Endothelial cell of umbilical vein (primary cell): ENCODE data around the gene CDCP2. TPM values are rescaled to one million over a fixed set of nuclear protein-coding genes. Genes with fewer than 3 reads are reported as not detected.
A peak's percentile ranks its signal among the peaks of the same experiment; 100 is the strongest.

ENCODE experiments used
- BruUV-seq: library from RNA; stranded (reverse); fragments of 400-500 nt; replicated peaks from 2 replicates; lab custom pipeline; 2021; lab: Mats Ljungman, UMichigan
- CTCF ChIA-PET: fragments of 300-600, 350-600 bp; sonication (Branson Sonifier 250); formaldehyde crosslinking; loops from one replicate; lab custom pipeline; 2021; ENCODE audit warnings: antibody characterized with exemption, inconsistent platforms; lab: Charles Lee
- POLR2A ChIA-PET: fragments of 300-600, 350-600 bp; sonication (Branson Sonifier 250); formaldehyde crosslinking; loops from one replicate; lab custom pipeline; 2021; ENCODE audit warnings: antibody characterized with exemption, inconsistent platforms; lab: Charles Lee
- DNase-seq: peaks from one replicate; pipeline ENCODE4 v3.0.0-alpha.2; 2011; ENCODE audit warnings: low read depth, low spot score
- FAIRE-seq: peaks from 2 replicates; lab custom pipeline; 2011; peaks lifted over from hg19 to GRCh38; lab: Jason Lieb, UNC
- H2AFZ ChIP-seq: 2 replicates; pipeline ENCODE4 v1.6.0; 2012; ENCODE audit warnings: low read depth, low read length, control low read depth, inconsistent platforms
- H3K27ac ChIP-seq: 2 replicates; pipeline ENCODE4 v1.5.1; 2011; ENCODE audit warnings: low read depth, mild to moderate bottlenecking, control low read depth, low read length, moderate library complexity; ENCODE audit not compliant: insufficient read depth
- H3K27me3 ChIP-seq, 2 experiments: 2 replicates each; pipeline versions ENCODE4 v1.6.0 to v1.6.1; 2011; ENCODE audit warnings: low read length in 2 of 2, mixed read lengths in 1 of 2; ENCODE audit not compliant: control insufficient read depth in 2 of 2, insufficient read depth in 2 of 2
- H3K36me3 ChIP-seq, 2 experiments: 2 replicates in 1 of 2; 3 replicates in 1 of 2; pipeline ENCODE4 v1.5.1; 2011; ENCODE audit warnings: low read length in 2 of 2, mild to moderate bottlenecking in 1 of 2, moderate library complexity in 1 of 2; ENCODE audit not compliant: control insufficient read depth in 2 of 2, insufficient read depth in 2 of 2; ENCODE audit errors: extremely low read depth in 1 of 2
- H3K4me1 ChIP-seq: 3 replicates; pipeline ENCODE4 v1.5.1; 2011; ENCODE audit warnings: mild to moderate bottlenecking, low read length; ENCODE audit not compliant: control insufficient read depth, insufficient read depth; ENCODE audit errors: extremely low read depth
- H3K4me2 ChIP-seq: 2 replicates; pipeline ENCODE4 v1.6.1; 2011; ENCODE audit warnings: low read length, control low read depth, mixed read lengths; ENCODE audit not compliant: insufficient read depth
- H3K4me3 ChIP-seq, 3 experiments: fragments of 200-600 bp in 1 of 3; sonication (generic), shearing (Covaris generic) in 1 of 3; replicated peaks in 1 of 3; 2 replicates each; pipeline ENCODE4 v1.5.1; 2011 to 2016; ENCODE audit warnings: control low read depth in 3 of 3, low read length in 3 of 3, mild to moderate bottlenecking in 2 of 3, inconsistent platforms in 1 of 3, low read depth in 1 of 3, moderate library complexity in 1 of 3; ENCODE audit not compliant: insufficient read depth in 1 of 3
- H3K79me2 ChIP-seq: 2 replicates; pipeline ENCODE4 v1.6.0; 2012; ENCODE audit warnings: low read length, inconsistent platforms; ENCODE audit not compliant: control insufficient read depth, insufficient read depth
- H3K9ac ChIP-seq: replicated peaks from 2 replicates; pipeline ENCODE3; 2011; ENCODE audit warnings: low read length, control low read depth; ENCODE audit not compliant: insufficient read depth; ENCODE audit errors: extremely low read depth
- H3K9me1 ChIP-seq: replicated peaks from 3 replicates; pipeline ENCODE4 v1.6.0; 2011; ENCODE audit warnings: mild to moderate bottlenecking, low read length; ENCODE audit not compliant: control insufficient read depth, insufficient read depth; ENCODE audit errors: extremely low read depth
- H3K9me3 ChIP-seq: replicated peaks from 2 replicates; pipeline ENCODE4 v1.5.1; 2012; ENCODE audit warnings: low read length, inconsistent platforms; ENCODE audit not compliant: control insufficient read depth, insufficient read depth
- H4K20me1 ChIP-seq: replicated peaks from 2 replicates; pipeline ENCODE3; 2011; ENCODE audit warnings: mild to moderate bottlenecking, low read length; ENCODE audit not compliant: control insufficient read depth, insufficient read depth; ENCODE audit errors: extremely low read depth
- CTCF ChIP-seq, 2 donors: IDR thresholded peaks; 1 replicate in 1 of 2; 2 replicates in 1 of 2; pipeline ENCODE4 v1.5.1; 2011; ENCODE audit warnings: low read length in 2 of 2, mild to moderate bottlenecking in 2 of 2, moderate library complexity in 2 of 2, control low read depth in 1 of 2, inconsistent platforms in 1 of 2, low read depth in 1 of 2; ENCODE audit not compliant: insufficient read depth in 1 of 2; ENCODE audit errors: extremely low read depth in 1 of 2
- JUN ChIP-seq: IDR thresholded peaks from 2 replicates; pipeline ENCODE4 v1.6.1; 2011; ENCODE audit warnings: borderline replicate concordance, low read depth; ENCODE audit not compliant: insufficient read length, insufficient read depth
- dilution Hi-C: fragments of 300-500 bp; cut with MboI; formaldehyde crosslinking; loops from one replicate; pipeline ENCODE4 v1.15.0; 2019; ENCODE audit warnings: low sequenced_read_pairs; ENCODE audit not compliant: extremely low pct_ligation_motif_present
- intact Hi-C: fragments of 100-400 bp; cut with micrococcal nuclease; formaldehyde crosslinking; loops from one replicate; pipeline ENCODE4 v1.10.0; 2022
- polyA plus RNA-seq, 4 experiments: library from polyadenylated mRNA; depleted of rRNA in 3 of 4; stranded (reverse) in 3 of 4; unstranded in 1 of 4; fragments of >200 nt; gene quantifications; 2 replicates each; pipeline versions ENCODE4 v1.2.1 to v1.2.3, GENCODE V29; 2011 to 2012; ENCODE audit warnings: missing spikeins in 1 of 4
- total RNA-seq: library from RNA; stranded (reverse); gene quantifications from 2 replicates; pipeline ENCODE4 v1.2.3, GENCODE V29; 2021

CDCP2 gene
- total and polyA plus RNA-seq, 2 donors (not counting 3 experiments of a cell fraction or from before 2014, with no cell fraction given) = 0.10 TPM; not detected in 1

- intact Hi-C loops = loop anchor here (1.0 to 2.0 kb wide), 8 partner anchors 14 to 689 kb away; partner anchors contain the start of genes CYB5RL and MRPL37
- peaks cover 3% of the 10 kb centered on the region for H3K4me1 ChIP-seq
- H3K9ac ChIP-seq = no peak overlapping the region
- peak; percentile 74 for DNase-seq
- H3K27me3 ChIP-seq = no peaks in the 10 kb centered on the region
- no TSS peak for BruUV-seq
- no peaks in the 10 kb centered on the region for H3K9me1 ChIP-seq
- no peaks in the 10 kb centered on the region for H4K20me1 ChIP-seq
- H3K4me3 ChIP-seq = peak overlapping the region in 1 of 3 experiments; percentile 2
- H3K79me2 ChIP-seq = no peaks in the 10 kb centered on the region
- dilution Hi-C loops = no loop called here
- H3K27ac ChIP-seq = no peak overlapping the region
- no peaks in the 10 kb centered on the region for H3K36me3 ChIP-seq
- H3K9me3 ChIP-seq = no peaks in the 10 kb centered on the region
- CTCF ChIA-PET = interaction anchor here (0.5 to 7.0 kb wide), 66 partner anchors 9 to 459 kb away, joined by 3 to 122 read pairs (median 5); partner anchors contain the start of genes CYB5RL, MRPL37 and SSBP3
- peak; percentile 63 for FAIRE-seq
- no peak for TF ChIP-seq JUN
- TF ChIP-seq CTCF (IDR thresholded peaks at IDR 0.05; ENCODE audit: extremely low read depth in 1 of 2, insufficient read depth in 1 of 2, low read depth in 1 of 2, low read length in 2 of 2) = peak; percentile 77 to 88
- POLR2A ChIA-PET = no interaction called here
- H3K4me2 ChIP-seq = peak overlapping the region; percentile 0
- H2AFZ ChIP-seq = peak overlapping the region; percentile 67
Observed at GRCh38 chr1:54121482-54122134, 31.2 kb downstream of the CDCP2 start.
